Endothelial cell of hepatic sinusoid (primary cell): ENCODE measurements around the gene SYT6.

Experiments
- in situ Hi-C: cut with HindIII; loops from 2 replicates; pipeline ENCODE4 v1.10.0; 2017; ENCODE audit warnings: low sequenced_read_pairs

SYT6 gene

GRCh38 chr1:114153261-114154145, at the start of gene SYT6:
SYT6 (minus strand) TSS chr1:114153869; CDS start chr1:114153772, 97 bp downstream.
- in situ Hi-C loops: no loop called here

GRCh38 chr1:114201486-114201885, 47.8 kb upstream of the SYT6 start:
- in situ Hi-C loops: no loop called here

GRCh38 chr1:114199017-114199594, 45.4 kb upstream of the SYT6 start:
- in situ Hi-C loops: no loop called here

GRCh38 chr1:114196992-114197907, 43.6 kb upstream of the SYT6 start:
- in situ Hi-C loops: no loop called here

GRCh38 chr1:114195819-114196218, 42.1 kb upstream of the SYT6 start:
- in situ Hi-C loops: no loop called here

GRCh38 chr1:114192328-114192727, 38.7 kb upstream of the SYT6 start:
- in situ Hi-C loops: no loop called here

- in situ Hi-C loops: no loop called here
These were observed 35.7 kb upstream of the SYT6 start for GRCh38 chr1:114189398-114189797.

- in situ Hi-C loops: no loop called here
These were observed 27.7 kb upstream of the SYT6 start for GRCh38 chr1:114181356-114181755.

- in situ Hi-C loops: no loop called here
These were observed 27.1 kb upstream of the SYT6 start for GRCh38 chr1:114180742-114181141.

- in situ Hi-C loops: no loop called here
These were observed 25.3 kb upstream of the SYT6 start for GRCh38 chr1:114178936-114179335.

GRCh38 chr1:114177282-114177681, 23.6 kb upstream of the SYT6 start:
- in situ Hi-C loops: no loop called here

GRCh38 chr1:114176366-114176765, 22.7 kb upstream of the SYT6 start:
- in situ Hi-C loops: no loop called here

- in situ Hi-C loops: no loop called here
These were observed 20.0 kb upstream of the SYT6 start for GRCh38 chr1:114173680-114174079.

- in situ Hi-C loops: no loop called here
These were observed 15.8 kb upstream of the SYT6 start for GRCh38 chr1:114169509-114169908.

- in situ Hi-C loops: no loop called here
These were observed 13.6 kb upstream of the SYT6 start for GRCh38 chr1:114167226-114167625.

- in situ Hi-C loops: no loop called here
These were observed 11.3 kb upstream of the SYT6 start for GRCh38 chr1:114164840-114165543.

GRCh38 chr1:114159941-114160340, 6.3 kb upstream of the SYT6 start:
- in situ Hi-C loops: no loop called here

- in situ Hi-C loops: no loop called here
These were observed 3.6 kb upstream of the SYT6 start for GRCh38 chr1:114157275-114157660.

GRCh38 chr1:114156538-114157274, 3.0 kb upstream of the SYT6 start:
- in situ Hi-C loops: no loop called here

- in situ Hi-C loops: no loop called here
These were observed 2.0 kb upstream of the SYT6 start for GRCh38 chr1:114155706-114156105.
